GM19238 (cell line): ENCODE measurements around the gene CDC42BPB.

Experiments used
- DNase-seq: peaks from one replicate; pipeline ENCODE4 v3.0.0; 2011; ENCODE audit warnings: low spot score; ENCODE audit not compliant: insufficient read length

The CDC42BPB gene

GRCh38 chr14:102947321-102948103 is 109.8 kb downstream of the CDC42BPB start:
- no peak for DNase-seq

- no peak for DNase-seq
Measured at GRCh38 chr14:102945346-102946130, 111.8 kb downstream of the CDC42BPB start.

DNA sequence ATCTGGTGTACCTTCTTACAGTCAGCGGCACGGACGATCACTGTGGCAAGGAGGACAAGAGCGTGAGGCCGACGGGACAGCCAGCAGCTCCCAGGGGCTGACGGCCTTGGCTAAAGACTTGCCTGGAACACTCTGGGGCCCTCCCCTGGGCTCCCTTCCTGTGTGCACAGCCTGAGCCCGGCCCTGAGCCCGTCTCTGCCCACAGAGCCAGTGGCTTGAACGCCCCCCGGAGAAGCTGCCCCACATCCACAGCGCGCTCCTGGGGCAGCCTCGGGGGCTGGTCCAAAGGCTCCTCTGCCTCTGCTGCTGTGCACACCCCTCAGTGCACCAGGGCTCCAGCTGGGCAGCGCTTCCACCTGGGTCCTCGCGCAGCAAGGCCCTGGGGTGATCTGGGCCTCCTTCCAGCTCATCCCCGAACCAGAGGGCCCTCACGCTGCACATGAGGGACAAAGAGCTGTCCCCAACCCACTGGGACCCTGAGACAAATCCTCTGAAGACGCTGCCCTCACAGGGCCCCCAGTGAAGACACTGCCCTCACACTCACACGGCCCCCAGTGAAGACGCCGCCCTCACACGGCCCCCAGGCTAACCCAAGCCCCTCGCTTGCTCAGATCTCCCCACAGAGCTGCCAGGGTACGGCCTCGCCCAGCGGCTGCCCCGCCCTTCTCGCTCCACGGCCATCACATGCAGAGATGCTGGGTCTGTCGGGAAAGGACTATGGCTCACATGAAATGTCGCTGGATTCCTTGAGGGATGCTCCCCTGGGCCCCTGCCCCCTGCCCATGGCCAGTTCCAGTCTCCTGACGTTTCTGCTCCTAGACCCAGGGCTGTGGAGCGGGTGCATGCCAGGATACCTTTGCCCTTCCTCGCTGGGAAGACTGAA is 112.7 kb downstream of the CDC42BPB start:
- DNase-seq = no peak

- DNase-seq = no peak
Measured at GRCh38 chr14:102943979-102944378, 113.4 kb downstream of the CDC42BPB start.

- DNase-seq = no peak
Measured at GRCh38 chr14:102943454-102943853, 113.9 kb downstream of the CDC42BPB start.

GRCh38 chr14:102942069-102942468 is 115.3 kb downstream of the CDC42BPB start:
- DNase-seq = no peak

DNA sequence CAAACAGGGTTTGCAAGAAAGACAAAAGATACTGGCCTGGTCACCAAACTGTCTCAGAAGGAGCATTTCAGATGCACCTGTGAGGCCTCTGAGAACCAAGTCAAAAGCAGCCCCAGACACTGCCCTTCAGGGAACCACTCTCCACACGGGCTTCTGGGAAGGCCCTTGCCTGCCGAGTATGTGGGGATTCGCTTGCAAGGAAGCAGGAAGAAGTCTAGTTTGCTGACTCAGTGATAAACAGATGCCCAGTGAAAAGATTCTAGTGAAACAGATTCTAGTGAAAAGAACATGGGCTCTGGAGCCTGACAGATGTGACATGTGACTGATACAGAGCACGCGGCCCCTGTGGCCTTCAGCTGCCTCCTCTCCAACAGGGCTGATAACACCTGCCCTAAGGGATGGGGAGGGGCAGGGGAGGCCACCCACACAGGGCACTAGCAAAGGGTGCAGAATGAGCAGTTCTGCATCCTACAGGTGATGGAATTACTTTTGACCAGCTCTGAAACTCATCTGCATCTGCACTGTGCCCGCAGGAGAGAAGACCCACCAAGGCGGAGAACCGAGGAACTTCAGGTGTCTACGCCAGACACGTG is 115.8 kb downstream of the CDC42BPB start:
- no peak for DNase-seq

- no peak for DNase-seq
Measured at GRCh38 chr14:102940729-102941362, 116.5 kb downstream of the CDC42BPB start.

DNA sequence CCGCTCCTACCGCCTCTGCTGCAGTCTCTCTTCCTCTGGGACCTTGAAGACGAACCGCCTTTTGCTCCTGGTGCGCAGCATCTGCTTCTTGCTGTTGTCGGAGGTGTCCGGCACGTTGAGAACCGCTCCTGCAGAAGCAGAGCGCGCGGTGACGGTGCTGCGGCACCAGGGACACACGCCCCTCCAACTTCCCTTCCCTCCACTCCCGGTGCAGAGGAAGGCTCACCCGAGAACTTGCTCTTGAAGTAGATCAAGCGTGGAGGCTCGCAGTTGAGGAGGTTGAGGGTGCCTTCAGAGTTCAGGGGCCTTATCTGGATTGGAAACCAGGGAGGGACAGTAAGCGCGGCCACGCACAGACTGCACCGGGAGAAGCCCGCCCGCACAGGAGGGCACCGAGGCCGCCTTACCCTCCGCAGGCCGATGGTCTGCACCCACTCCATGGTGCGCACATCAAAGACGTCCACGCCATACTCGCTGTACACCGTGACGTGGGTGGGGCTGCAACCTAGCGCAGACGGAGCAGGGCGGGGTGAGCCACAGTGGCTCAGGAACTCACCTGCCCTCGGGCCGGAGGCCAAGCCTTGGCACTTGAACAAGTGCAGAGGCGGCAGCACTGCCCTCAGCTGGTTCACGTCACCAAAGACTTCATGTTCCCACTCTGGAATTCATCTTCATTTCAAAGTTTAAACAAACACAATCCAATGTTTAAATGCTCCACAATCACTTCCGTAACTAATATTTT is 117.4 kb downstream of the CDC42BPB start:
- DNase-seq = no peak

DNA sequence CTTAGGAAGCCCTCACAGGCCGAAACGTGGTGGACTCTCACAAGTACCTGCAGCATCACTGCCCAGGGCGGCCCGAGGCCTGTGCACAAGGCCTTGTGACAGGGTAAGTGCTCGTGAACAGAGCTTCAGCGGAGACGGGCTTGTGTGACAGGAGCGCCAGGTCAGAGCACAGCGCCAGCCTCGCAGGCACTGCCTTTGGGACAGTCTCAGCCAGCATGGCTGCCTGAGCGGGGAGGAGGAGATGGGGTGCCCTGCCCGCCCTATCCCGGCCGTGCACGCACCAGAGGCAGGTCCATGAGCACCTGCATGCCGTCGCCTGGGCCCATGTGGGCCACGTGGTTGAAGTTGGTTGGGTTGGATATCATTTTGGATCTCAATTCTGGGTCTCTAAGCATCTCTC is 118.0 kb downstream of the CDC42BPB start:
- DNase-seq = no peak

DNA sequence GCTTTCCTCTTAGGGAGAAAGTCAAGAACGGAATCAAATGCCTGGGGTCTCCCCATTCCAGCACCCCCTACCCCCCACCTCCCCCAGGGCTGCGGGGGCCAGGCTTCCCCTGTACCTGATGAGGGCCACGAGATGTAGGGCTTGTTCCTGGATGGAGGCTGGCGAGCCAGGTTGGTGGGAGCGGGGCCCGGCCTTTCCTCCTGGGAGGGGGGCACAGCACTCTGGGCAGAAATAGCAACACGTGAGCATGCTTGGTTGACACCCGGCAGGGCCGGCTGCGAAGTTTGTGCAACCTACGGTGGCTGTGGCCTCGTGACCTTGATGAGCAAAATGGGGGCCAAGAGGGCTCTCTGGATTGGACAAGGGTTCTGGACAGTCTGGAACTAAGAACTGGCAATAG is 119.2 kb downstream of the CDC42BPB start:
- no peak for DNase-seq

GRCh38 chr14:102937331-102938175 is 119.8 kb downstream of the CDC42BPB start:
- no peak for DNase-seq

GRCh38 chr14:102935756-102936155 is 121.6 kb downstream of the CDC42BPB start:
- DNase-seq = no peak

GRCh38 chr14:102933618-102934231 is 123.6 kb downstream of the CDC42BPB start:
- DNase-seq = no peak

- DNase-seq = no peak
Measured at GRCh38 chr14:102932484-102933248, 124.7 kb downstream of the CDC42BPB start.

GRCh38 chr14:102931580-102932285 is 125.6 kb downstream of the CDC42BPB start:
- no peak for DNase-seq
